T-helper 9 cell (primary cell): Measurements from ENCODE around the gene CD7.

Source experiments
- DNase-seq: peaks from one replicate; pipeline ENCODE4 v3.0.0-alpha.2; 2020

Gene CD7

DNA sequence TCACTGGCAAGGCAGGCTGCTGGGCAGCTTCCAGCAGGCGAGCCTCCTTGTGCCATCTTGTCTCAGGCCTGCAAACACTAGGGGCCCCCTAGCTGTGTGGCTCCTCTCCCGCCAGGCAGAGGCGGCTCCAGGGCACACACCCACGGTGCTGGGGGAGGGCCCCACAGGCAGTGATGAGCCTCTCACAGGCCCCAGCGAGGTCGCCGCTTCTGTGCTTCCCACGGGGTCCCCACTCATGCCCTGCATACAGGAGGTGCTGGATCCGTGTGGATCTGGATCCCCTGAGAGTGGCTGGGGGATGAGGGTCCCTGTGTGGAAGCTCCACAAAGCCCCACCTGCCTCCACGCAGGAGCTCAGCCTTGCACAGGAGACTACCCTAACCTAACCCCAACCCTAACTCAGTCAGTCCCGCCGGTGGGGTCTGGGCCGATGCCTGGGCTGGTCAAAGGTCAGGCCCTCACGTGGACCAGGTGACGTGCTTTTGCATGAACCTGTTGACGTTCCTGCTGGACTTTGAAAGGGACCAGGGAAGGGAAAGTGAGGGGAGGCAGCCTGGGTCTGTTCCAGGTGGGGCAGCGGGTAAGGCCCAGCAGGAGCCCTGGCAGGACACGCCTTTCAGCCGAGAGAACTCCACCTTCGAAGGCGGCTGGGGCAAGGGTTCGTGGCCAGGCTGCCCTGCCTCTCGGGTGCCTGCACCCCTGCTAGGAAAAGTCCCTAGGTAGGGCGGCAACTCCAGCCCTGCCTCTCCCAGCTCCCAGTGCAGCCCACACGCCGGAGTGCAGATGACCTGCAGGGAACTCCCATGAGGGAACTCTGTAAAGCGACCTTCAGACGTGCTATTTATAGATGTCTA is 11.0 kb upstream of the CD7 start:
- no peak for DNase-seq

DNA sequence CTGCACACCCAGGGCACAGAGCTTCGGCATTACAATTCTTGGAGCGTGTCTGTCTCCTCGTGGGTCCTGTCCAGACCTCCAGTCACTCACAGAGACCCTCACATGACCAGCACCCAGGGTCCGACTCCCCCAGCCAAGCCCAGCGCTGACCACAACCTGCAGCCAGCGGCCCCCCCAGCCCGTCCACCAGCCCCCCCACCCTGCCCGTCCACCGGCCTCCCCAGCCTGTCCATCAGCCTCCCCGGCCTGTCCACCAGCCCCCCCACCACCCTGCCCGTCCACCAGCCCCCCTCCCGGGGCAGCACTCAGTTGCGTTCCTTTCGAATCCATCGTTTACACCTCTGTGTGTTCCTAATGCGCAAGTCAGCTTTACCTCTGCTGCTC is 10.3 kb upstream of the CD7 start:
- no peak for DNase-seq

DNA sequence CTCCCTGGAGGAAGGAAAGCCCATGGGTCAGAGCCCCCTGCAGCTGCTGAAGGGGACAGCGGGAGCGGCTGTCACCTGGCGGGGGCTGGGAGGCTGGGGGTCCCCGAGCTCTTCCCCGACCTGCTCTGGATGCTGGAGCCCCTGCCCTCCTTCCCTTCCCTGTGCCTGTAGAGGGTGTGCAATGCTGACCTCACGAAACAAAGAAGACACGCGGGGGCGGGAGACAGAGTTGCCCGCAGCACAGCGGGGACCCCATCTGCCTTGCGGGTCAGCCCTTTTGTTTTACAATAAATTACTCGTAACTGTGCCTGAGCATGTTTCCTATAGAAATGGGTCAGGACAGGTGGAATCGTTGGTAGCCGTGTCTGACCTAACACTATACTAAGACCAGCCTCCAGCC is 9.9 kb upstream of the CD7 start:
- no peak for DNase-seq

DNA sequence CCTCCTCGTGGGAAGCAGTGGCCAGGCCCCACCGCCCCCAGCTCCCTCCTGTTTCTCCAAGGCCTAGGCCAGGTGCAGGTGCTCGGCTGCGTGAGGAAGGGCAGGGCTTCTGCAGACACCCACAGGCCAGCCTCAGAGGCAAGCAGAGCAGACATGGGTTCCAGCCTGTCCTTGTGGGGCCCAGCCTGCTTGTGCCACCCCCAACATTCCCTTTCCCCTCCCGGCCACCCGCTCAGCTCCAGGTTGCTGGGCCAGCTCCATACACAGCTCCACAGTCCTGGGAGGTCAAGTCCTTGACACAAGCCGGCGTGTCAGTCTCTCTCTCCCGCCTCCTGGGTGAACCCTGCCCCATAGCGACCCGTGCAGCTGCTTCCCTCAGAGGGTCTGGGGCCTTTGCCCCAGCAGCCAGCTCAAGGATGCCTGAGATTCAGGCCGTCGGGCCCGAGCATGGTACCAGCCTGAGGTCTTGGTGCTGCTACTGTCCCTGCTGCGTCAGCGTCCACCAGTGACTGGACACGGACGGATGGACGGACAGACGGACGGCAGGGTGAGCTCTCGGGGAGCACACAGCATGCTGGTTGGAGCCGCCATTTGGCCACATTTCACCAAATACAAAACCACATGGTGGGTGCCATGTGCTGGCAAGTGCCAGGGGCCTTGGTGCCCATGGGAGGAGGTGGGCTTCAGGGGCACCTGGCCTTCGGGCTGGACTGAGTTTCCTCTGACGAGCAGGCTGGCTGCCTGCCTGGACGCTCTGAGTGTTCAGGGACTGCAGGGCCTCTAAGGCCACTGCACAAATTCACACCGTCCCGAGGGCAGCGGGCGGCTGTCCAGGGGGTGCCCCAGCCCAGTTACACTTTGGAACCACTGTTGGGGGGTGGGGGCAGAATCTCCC is 8.1 kb upstream of the CD7 start:
- DNase-seq: no peak

DNA sequence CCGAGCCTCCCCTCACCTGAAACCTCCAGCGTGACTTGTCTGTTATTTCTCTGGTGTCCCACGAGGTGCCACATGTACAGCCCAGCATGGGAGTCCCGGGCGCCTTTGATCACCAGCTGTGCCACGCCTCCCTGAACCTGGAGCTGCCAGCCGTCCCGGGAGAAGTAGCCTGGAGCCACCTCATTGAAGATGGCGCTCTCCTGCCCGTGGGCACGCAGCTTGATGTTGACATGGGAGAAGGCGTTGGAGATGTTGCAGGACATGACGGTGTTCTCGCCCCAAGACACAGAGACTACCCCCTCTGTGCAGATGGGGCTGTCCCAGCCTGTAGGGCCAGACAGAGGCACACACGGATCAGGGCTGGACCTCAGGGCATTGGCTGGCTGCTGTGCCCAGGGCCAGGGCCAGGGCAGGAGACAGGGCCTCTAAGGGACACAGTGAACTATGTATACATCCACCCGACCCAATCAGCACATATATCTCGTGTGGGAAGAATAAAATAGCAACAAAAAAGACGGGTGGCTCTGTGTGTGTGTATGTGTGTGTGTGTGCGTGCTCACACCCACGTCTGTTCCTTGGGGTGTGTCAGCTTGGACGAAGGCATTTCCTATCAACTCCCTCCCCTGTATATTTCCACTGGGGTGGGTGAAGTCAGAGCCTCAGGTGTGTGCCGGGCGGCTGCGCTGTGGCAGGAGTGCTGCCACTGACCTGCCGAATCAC is 7.3 kb upstream of the CD7 start:
- DNase-seq: no peak

DNA sequence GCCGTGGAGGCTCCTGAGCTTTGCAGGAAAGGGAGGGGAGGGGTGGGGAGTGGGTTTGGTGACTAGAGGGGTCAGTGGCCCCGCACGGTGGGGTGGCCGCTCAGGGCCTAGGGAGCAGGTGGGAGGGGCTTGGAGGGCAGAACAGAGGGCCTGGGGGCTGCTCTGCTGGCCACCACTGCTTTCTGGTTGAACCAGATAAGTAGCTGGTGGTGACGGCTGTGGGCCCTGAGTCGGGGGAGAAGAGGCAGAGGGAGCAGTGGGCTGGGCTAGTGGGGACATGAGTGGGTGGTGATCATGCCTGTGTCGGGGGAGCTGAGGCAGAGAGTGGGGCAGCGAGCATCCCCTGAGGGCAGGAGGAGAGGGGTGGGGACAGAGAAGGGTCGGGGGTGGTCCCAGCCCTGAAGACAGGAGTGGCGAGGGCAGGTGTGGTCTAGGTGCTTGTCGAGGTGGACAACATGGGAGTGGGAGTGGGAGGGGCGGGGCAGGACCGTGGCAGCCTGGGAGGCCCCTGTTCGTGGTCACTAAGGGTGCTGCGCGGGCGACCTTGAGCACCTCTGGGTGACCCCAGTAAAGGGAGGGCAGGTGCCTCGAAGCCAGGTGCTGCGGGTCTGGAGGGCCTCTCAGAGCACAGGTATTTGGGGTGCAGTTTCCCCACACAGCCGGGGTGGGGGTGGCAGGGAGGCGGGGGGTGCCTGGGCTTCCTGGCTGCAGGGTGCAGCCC is 6.3 kb upstream of the CD7 start:
- DNase-seq: no peak

DNA sequence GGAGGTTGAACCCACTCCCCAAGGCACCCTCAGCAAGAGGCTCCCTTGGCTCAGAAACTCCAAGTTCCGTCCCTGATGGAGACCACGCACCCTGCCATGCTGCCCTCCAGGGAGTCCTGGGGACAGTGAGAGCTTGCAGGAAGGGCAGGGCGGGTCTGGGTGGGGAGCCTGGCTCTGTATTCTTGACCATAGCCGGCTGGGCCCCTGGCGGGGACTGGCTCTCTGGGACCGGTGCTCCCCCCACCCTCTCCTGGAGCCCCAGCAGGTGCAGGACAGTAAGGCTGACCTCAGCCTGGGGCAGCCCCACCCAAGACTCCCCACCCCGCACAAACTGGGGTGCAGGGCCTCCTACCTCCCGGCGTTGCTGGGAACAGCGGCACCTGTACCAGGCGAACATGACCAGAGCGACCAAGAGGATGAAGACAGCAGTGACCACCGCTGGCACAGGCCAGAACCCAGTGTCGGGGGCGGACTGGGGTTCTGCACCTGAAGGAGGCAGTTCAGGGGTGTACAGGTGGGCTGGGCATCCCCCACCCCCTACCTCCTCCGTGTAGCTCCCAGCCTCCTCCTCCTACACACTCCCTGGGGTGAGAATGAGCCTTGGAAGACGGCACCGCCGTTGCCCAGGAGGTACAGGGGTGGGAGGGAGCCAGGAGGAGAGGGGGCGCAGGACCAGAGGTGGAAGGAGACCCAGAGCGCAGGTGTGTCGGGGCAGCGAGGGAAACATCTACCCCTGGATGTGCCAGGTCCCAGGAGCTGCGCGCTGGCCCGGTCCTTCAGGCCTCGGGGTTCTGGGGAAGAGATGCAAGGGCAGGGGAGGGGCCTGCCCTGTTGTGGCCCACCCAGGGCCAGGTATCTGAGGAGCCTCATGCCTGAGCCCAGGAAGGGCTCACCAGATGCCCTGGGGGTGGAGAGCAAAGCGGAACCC is 5.4 kb upstream of the CD7 start:
- no peak for DNase-seq

DNA sequence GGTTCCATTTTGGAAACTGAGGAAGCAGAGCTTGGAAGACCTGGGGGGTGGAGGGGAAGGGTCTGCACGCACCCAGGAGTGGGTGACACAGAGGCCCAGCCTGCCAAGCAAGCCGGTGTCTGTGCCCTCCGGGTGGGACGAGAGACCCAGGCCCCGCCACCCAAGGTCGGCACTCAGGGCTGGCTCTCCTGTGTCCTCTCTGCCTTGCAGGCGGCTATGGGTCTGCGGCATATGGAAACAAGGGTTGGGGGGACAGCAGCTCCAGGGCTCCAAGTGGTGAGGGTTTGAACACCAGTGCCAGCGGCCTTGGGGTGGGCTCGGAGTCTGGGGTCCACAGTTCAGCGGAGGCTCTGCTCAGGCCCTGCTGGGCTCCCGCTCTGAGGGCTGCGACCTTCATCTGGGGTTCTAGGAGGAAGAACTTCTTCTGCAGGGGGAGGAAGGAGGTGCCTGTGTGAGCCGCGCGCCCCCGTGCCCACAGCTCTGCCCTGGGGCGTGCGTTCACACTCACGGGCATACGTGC is 4.6 kb upstream of the CD7 start:
- no peak for DNase-seq

DNA sequence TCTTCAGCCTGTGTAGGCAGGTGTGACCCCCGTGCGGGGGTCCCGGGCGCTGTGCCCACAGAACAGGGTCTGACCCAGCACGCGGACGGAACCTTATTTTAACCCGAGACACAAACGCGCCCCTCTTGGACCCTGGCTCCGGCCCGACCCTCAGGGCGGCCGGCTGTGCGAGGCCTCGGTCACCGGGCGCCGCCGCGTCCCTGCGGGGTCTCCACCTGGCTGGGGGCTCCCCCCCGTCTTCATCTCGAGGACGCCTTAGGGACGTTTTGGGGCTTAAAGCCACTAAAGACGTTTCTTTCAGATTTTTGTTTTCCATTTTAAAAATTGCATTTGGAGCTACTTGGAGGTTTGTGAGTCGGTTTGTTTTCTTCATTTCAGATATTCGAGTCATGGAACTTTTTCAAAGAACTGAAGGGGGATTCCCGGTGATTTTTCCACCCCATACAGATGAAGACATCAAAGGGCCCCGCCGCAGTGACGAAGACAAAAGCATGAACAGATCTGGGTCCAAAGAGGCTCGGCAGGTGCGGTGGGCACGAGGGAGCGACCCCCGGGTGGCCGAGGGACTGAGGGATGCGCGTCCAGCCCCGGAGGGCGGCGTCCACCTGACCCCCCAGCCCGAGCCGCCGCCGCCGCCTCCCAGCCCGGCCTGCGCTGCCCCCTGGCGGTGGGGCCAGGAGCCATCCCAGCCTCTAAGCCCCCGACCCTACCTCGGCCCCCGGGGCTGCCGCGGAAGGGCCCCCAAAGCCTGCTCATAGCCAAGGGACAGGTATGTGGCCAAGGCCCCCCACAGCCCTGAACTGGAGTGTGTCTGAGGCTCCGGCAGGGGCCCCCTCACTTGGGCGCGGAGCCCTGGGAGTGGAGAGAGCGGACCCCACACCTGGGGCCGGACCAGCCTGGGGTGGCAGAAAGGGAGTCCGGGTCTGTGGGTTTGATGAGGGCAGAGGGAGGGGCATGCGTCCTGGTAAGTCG is 3.8 kb upstream of the CD7 start:
- peak; percentile 72 for DNase-seq

DNA sequence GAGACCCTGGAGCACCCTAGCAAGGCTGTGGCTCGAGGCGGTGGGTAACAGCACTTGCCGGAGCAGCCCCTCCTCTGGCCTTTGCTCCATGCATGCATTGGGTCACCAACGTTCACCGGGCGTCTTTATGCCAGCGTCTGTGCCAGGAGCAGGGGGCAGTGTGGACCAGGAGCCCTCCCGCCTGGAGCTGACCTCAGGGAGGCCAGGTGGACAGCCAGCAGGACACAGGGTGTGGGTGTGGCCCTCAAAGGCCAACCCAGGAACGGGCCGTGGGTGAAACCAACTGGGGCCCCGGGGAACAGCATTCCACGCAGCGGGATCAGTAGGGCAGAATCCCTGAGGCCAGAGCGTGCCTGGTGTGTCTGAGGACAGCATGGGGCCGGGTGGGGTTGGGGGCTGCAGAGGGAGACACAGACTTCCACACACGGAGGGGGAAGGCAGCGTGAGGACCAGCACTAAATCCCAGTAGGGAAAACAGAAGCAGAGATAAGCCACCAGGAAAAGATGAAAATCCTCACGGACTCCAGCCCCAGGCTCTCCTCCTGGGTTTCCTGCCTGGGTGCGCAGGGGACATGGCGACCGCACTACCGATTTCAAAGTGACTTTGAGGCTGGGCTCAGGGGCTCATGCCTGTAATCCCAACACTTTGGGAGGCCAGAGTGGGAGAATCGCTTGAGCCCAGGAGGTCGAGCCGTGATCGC is 2.9 kb upstream of the CD7 start:
- no peak for DNase-seq

DNA sequence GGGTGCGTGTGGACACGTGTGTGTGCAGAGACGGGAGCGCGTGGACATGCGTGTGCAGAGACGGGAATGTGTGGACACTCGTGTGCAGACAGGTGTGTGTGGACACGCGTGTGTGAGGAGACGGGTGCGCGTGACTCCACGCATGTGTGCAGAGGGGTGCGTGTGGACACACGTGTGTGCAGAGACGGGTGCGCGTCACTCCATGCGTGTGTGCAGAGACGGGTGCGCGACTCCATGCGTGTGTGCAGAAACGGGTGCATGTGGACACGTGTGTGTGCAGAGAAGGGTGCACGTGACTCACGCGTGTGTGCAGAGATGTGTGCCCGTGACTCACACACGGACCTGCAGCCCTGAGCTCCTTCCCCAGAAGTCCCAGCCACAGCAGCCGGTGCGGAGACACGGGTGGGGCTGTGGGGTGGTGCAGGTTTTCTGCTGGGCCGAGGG is 2.2 kb upstream of the CD7 start:
- no peak for DNase-seq

DNA sequence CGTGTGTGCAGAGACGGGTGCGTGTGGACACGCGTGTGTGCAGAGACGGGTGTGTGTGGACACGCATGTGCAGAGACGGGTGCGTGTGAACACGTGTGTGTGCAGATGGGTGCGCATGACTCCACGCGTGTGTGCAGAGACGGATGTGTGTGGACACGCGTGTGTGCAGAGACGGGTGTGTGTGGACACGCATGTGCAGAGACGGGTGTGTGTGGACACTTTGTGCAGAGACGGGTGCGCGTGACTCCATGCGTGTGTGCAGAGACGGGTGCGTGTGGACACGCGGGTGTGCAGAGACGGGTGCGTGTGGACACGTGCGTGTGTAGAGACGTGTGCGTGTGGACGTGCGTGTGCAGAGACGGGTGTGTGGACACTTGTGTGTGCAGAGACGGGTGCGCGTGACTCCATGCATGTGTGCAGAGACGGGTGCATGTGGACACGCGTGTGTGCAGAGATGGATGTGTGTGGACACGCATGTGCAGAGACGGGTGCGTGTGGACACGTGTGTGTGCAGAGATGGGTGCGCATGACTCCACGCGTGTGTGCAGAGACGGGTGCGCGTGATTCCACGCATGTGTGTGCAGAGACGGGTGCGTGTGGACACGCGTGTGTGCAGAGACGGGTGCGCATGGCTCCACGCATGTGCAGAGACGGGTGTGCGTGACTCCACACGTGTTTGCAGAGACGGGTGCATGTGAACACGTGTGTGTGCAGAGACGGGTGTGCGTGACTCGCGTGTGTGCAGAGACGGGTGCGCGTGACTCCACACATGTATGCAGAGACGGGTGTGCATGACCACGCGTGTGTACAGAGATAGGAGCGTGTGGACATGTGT is 1.6 kb upstream of the CD7 start:
- no peak for DNase-seq

DNA sequence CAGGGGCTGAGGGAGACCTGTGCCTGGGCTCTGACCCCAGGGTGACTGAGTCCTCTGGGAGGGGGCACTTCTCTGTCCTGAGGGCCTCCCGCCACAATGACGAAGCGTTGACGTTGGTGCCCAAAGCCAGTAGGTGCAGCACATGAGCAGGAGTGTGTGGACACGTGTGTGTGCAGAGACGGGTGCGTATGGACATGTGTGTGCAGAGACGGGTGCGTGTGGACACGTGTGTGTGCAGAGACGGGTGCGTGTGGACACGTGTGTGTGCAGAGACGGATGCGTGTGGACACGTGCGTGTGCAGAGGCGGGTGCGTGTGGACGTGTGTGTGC is 726 bp upstream of the CD7 start:
- no peak for DNase-seq

DNA sequence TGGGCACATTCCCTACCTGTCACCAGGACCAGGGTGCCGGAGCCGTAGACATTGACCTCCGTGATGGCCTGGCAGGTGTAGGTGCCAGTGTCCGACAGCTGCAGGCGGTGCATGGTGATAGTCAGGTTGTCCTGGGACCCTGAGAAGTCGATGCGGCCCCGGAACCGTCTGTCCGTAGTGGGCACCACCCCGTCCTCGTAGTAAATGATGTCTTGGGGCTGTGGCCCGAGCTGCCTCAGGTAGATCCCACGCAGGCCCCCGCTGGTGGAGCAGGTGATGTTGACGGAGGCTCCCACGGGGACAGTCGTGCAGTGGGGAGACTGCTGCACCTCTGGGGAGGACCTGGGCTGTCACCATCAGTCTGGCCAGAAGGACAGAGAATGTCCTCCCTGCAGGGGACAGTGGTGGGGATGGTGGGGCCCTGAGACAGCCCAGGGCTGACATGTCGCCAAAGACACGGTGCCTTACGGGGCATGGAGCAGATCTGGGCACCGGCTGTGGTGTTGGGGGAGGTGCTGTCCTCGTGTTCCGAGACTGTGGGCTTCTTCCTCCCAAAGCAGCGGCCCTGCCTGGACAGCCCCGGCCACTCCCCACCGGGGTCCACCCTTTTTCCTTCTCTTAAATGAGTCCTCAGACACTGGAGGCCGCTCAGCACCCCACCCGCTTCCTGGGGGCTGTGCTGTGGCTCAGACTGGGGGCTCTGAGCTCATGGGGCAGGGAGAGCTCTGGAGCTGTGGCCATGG is 586 bp downstream of the CD7 start:
- DNase-seq: no peak

DNA sequence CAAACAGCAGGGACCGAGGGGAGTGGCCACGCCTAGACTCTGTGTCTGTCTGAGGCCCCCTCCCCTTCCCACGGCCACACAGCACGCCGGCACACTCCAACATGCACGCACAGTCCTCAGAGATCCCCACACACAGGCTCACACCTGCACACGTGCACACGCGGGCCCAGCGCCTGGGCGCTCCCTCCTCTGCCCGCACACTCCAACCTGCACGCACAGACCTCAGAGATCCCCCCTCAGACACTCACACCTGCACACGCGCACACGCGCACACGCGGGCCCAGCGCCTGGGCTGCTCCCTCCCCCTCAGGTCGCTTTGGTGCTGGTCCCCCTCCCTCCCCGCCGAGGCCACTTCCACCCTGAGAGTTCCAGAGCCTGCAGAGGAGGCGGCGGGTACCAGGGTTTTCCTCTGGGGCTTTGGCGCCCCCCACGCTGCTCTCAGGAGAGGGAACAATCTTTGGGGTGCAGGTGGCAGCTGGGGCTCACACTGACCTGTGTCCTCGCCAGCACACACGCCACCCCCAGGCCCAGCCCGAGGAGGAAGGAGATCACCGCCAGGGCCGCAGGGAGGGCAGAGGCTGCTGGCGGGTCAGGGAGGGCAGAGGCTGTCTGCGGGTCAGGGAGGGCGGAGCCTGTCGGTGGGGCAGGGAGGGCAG is 1.6 kb downstream of the CD7 start:
- peak; percentile 42 for DNase-seq

DNA sequence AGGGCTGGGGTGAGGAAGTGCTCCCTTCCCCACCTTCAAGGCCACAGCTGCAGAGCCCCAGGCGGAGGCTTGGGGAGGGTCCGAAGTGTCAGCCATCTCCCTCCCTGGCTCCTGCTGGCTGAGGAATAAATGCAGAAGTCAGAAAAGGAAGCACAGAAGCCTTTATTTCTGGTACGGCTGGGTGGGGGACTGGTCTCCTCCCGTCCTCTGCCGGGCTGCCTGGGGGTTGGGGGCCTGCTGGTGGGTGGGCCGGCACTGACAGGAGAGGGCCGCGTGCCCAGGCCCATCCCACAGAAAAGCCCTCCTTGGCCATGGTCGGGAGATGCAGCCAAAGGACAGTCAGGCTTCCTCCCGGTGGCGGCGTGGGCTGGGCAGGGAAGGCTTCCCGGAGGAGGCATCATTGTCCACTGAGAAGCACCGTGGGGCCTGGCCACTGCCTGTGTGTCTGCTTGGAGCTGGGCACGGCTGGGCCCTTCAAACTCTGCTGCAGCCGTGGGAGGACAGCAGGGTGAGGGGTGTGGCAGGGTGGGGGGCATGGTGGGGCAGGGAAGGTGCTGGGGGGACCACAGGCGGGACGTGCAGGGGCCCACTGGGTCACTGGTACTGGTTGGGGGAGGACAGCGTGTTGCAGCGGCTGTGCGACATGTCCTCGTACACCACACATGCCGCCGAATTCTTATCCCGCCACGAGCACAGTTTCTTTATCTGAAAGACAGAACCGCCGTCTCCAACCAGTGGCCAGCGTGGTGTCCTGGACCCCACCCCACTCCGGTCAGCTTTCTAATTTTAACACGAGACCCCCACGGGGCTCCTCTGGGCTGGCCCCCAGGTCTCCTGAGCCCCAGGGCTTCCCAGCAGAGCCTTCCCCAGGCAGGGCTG is 2.4 kb downstream of the CD7 start:
- no peak for DNase-seq
